ENCODE results near the gene GPR152.
A peak's percentile ranks its signal among the peaks of the same experiment; 100 is the strongest.

Gene GPR152

GRCh38 chr11:67415501-67416304 is 36.8 kb downstream of the GPR152 start, which contains the start of gene CARNS1:
CARNS1 (plus strand) TSS chr11:67415678; CDS start chr11:67416200, 522 bp downstream.
- Histone ChIP-seq H3K9me3 (replicated peaks; ENCODE audit: low read length) (no peaks in the 10 kb centered on the region), H3K4me1 (ENCODE audit: control insufficient read depth, insufficient read depth, low read length) (peaks cover 40% of the 10 kb centered on the region), H3K9ac (ENCODE audit: low read depth, low read length) (no peak within 1 kb of the TSS), H3K27me3 (ENCODE audit: control insufficient read depth, insufficient read depth, low read length) (peaks cover 20% of the 10 kb centered on the region), H3K36me3 (ENCODE audit: insufficient read depth, low read length) (no peaks in the 10 kb centered on the region), H3K4me2 (ENCODE audit: low read length) (peak within 1 kb of the TSS; percentile 72), H3K4me3 (ENCODE audit: low read length) (peak within 1 kb of the TSS; percentile 42)

- Histone ChIP-seq H3K4me3 (ENCODE audit: low read length) (no peak overlapping the region), H3K9ac (ENCODE audit: low read depth, low read length) (no peak overlapping the region), H3K4me2 (ENCODE audit: low read length) (no peak overlapping the region), H3K27me3 (ENCODE audit: control insufficient read depth, insufficient read depth, low read length) (peaks cover 43% of the 10 kb centered on the region), H3K9me3 (replicated peaks; ENCODE audit: low read length) (no peaks in the 10 kb centered on the region), H3K4me1 (ENCODE audit: control insufficient read depth, insufficient read depth, low read length) (peaks cover 24% of the 10 kb centered on the region), H3K36me3 (ENCODE audit: insufficient read depth, low read length) (no peaks in the 10 kb centered on the region)
Observed at GRCh38 chr11:67413266-67413849, 39.2 kb downstream of the GPR152 start.

DNA sequence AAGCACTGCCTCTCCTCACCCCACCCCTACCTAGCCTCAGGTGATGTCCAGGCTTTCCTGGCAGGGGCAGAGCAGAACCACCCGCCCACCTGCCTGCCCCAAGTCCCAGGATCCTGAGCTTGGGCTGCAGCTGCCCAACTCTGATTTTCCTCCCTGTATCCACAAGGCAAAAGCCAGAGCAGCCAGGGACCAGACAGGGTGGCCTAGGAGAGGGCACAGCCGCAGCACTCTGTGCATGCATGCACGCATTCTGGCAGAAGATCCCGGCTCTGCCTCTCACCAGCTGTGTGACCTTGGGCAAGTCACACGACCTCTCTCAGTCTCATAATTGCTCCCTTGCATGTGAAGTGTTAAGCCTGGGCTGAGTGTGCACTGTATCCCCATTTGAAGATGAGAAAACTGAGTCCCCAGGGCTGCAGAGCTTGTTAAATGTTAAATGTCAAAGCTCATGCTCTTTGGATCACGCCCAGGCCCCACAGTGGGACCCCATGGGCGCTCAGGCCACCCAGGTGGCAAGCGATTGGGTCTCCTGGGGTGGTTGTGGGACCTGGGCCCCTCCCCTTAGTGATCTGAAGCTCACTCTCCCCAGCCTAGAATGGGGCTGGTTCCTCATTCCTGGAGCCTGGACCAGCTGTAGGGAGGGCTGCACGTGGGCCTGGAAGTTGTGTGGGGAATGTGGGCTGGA is 39.9 kb downstream of the GPR152 start:
- peaks cover 50% of the 10 kb centered on the region for H3K27me3 ChIP-seq (ENCODE audit: control insufficient read depth, insufficient read depth, low read length)
- no peak overlapping the region for H3K9ac ChIP-seq (ENCODE audit: low read depth, low read length)
- H3K4me2 ChIP-seq (ENCODE audit: low read length), result no peak overlapping the region
- H3K4me1 ChIP-seq (ENCODE audit: control insufficient read depth, insufficient read depth, low read length), result peaks cover 20% of the 10 kb centered on the region
- no peaks in the 10 kb centered on the region for H3K36me3 ChIP-seq (ENCODE audit: insufficient read depth, low read length)
- H3K4me3 ChIP-seq (ENCODE audit: low read length), result no peak overlapping the region
- H3K9me3 ChIP-seq (replicated peaks; ENCODE audit: low read length), result no peaks in the 10 kb centered on the region

- peaks cover 14% of the 10 kb centered on the region for H3K4me1 ChIP-seq (ENCODE audit: control insufficient read depth, insufficient read depth, low read length)
- H3K27me3 ChIP-seq (ENCODE audit: control insufficient read depth, insufficient read depth, low read length), result peaks cover 54% of the 10 kb centered on the region
- no peak overlapping the region for H3K4me3 ChIP-seq (ENCODE audit: low read length)
- no peak overlapping the region for H3K9ac ChIP-seq (ENCODE audit: low read depth, low read length)
- H3K9me3 ChIP-seq (replicated peaks; ENCODE audit: low read length), result no peaks in the 10 kb centered on the region
- no peak overlapping the region for H3K4me2 ChIP-seq (ENCODE audit: low read length)
- no peaks in the 10 kb centered on the region for H3K36me3 ChIP-seq (ENCODE audit: insufficient read depth, low read length)
Observed at GRCh38 chr11:67411785-67412152, 40.8 kb downstream of the GPR152 start.

GRCh38 chr11:67410984-67411784 is 41.3 kb downstream of the GPR152 start:
- Histone ChIP-seq H3K4me2 (ENCODE audit: low read length) (no peak overlapping the region), H3K36me3 (ENCODE audit: insufficient read depth, low read length) (no peaks in the 10 kb centered on the region), H3K9me3 (replicated peaks; ENCODE audit: low read length) (no peaks in the 10 kb centered on the region), H3K4me3 (ENCODE audit: low read length) (no peak overlapping the region), H3K4me1 (ENCODE audit: control insufficient read depth, insufficient read depth, low read length) (peaks cover 8% of the 10 kb centered on the region), H3K9ac (ENCODE audit: low read depth, low read length) (no peak overlapping the region), H3K27me3 (ENCODE audit: control insufficient read depth, insufficient read depth, low read length) (peaks cover 54% of the 10 kb centered on the region)

- Histone ChIP-seq H3K9me3 (replicated peaks; ENCODE audit: low read length) (no peaks in the 10 kb centered on the region), H3K27me3 (ENCODE audit: control insufficient read depth, insufficient read depth, low read length) (peaks cover 54% of the 10 kb centered on the region), H3K4me2 (ENCODE audit: low read length) (no peak overlapping the region), H3K4me1 (ENCODE audit: control insufficient read depth, insufficient read depth, low read length) (peaks cover 4% of the 10 kb centered on the region), H3K36me3 (ENCODE audit: insufficient read depth, low read length) (no peaks in the 10 kb centered on the region), H3K9ac (ENCODE audit: low read depth, low read length) (no peak overlapping the region), H3K4me3 (ENCODE audit: low read length) (no peak overlapping the region)
Observed at GRCh38 chr11:67410369-67410831, 42.1 kb downstream of the GPR152 start.

- Histone ChIP-seq H3K27me3 (ENCODE audit: control insufficient read depth, insufficient read depth, low read length) (peaks cover 54% of the 10 kb centered on the region), H3K36me3 (ENCODE audit: insufficient read depth, low read length) (no peaks in the 10 kb centered on the region), H3K4me3 (ENCODE audit: low read length) (no peak overlapping the region), H3K9me3 (replicated peaks; ENCODE audit: low read length) (no peaks in the 10 kb centered on the region), H3K9ac (ENCODE audit: low read depth, low read length) (no peak overlapping the region), H3K4me1 (ENCODE audit: control insufficient read depth, insufficient read depth, low read length) (peaks cover 3% of the 10 kb centered on the region), H3K4me2 (ENCODE audit: low read length) (no peak overlapping the region)
Observed at GRCh38 chr11:67409781-67410368, 42.7 kb downstream of the GPR152 start.

DNA sequence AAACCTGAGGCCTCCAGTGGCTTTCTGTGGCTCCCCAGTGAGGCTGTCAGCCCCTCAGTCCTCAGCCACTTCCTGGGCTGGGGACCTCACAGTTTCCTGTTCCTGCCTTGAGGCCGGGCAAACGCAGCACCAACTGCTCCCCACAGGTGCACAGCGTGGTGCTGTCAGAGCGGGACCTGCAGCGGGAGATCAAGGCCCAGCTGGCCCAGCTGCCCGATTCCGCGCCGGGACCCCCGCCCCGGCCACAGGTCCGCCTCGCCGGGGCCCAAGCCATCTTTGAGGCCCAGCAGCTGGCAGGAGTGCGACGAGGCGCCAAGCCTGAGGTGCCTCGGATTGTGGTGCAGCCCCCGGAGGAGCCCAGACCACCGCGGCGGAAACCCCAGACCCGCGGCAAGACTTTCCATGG is 43.3 kb downstream of the GPR152 start:
- H3K9me3 ChIP-seq (replicated peaks; ENCODE audit: low read length), result no peaks in the 10 kb centered on the region
- H3K36me3 ChIP-seq (ENCODE audit: insufficient read depth, low read length), result no peaks in the 10 kb centered on the region
- no peak overlapping the region for H3K4me3 ChIP-seq (ENCODE audit: low read length)
- peaks cover 8% of the 10 kb centered on the region for H3K4me1 ChIP-seq (ENCODE audit: control insufficient read depth, insufficient read depth, low read length)
- H3K9ac ChIP-seq (ENCODE audit: low read depth, low read length), result no peak overlapping the region
- H3K4me2 ChIP-seq (ENCODE audit: low read length), result no peak overlapping the region
- peaks cover 54% of the 10 kb centered on the region for H3K27me3 ChIP-seq (ENCODE audit: control insufficient read depth, insufficient read depth, low read length)

GRCh38 chr11:67408437-67409200 is 43.9 kb downstream of the GPR152 start:
- Histone ChIP-seq H3K9me3 (replicated peaks; ENCODE audit: low read length) (no peaks in the 10 kb centered on the region), H3K4me3 (ENCODE audit: low read length) (no peak overlapping the region), H3K27me3 (ENCODE audit: control insufficient read depth, insufficient read depth, low read length) (peaks cover 54% of the 10 kb centered on the region), H3K9ac (ENCODE audit: low read depth, low read length) (no peak overlapping the region), H3K36me3 (ENCODE audit: insufficient read depth, low read length) (no peaks in the 10 kb centered on the region), H3K4me2 (ENCODE audit: low read length) (no peak overlapping the region), H3K4me1 (ENCODE audit: control insufficient read depth, insufficient read depth, low read length) (peaks cover 8% of the 10 kb centered on the region)

DNA sequence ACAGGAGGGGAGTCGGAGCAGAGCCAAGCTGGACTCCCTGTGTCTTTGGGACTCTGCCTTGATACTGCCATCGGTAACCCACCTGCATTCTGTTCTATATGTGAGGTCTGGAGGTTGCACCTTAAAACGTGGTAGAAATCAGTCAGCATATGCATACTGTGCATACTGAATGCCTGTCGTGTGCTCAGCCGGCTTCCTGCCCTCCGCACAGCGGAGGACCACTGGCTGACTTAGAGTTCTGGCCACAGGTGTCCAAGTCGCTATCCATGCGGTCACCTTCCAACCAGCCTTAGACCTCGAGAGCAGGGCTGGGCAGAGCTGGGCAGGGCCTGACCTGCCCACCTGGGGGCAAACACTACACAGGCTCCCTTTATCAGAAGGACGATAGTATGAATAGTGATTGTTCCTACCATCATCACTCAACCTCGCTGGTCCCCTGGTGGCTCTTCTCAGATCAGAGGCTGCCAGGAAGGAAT is 44.8 kb downstream of the GPR152 start:
- Histone ChIP-seq H3K36me3 (ENCODE audit: insufficient read depth, low read length) (no peaks in the 10 kb centered on the region), H3K4me3 (ENCODE audit: low read length) (no peak overlapping the region), H3K4me1 (ENCODE audit: control insufficient read depth, insufficient read depth, low read length) (peaks cover 8% of the 10 kb centered on the region), H3K27me3 (ENCODE audit: control insufficient read depth, insufficient read depth, low read length) (peaks cover 54% of the 10 kb centered on the region), H3K9me3 (replicated peaks; ENCODE audit: low read length) (no peaks in the 10 kb centered on the region), H3K9ac (ENCODE audit: low read depth, low read length) (no peak overlapping the region), H3K4me2 (ENCODE audit: low read length) (no peak overlapping the region)

Data from skeletal muscle satellite cell (primary cell).